ENCODE results near the gene DAP. TPM values are rescaled to one million over a fixed set of nuclear protein-coding genes. Genes with fewer than 3 reads are reported as not detected.

Gene DAP
- total RNA-seq, 1 experiment from 2014 or later: 114 TPM

- DNase-seq (ENCODE audit: unreplicated experiment): no peak
- H3K4me3 Mint-ChIP-seq (ENCODE audit: unreplicated experiment): no peak overlapping the region
- ChIA-PET POLR2A (no interaction called here), CTCF (interaction anchor here (0.6 kb wide), 1 partner anchor 317 kb away, joined by 3 read pairs; no protein-coding TSS in a partner anchor)
- H3K9me3 Mint-ChIP-seq (ENCODE audit: unreplicated experiment): no peaks in the 10 kb centered on the region
- H3K27me3 Mint-ChIP-seq (ENCODE audit: insufficient read depth, unreplicated experiment): no peaks in the 10 kb centered on the region
- intact Hi-C loops (cut with micrococcal nuclease): no loop called here
- no peaks in the 10 kb centered on the region for H3K4me1 Mint-ChIP-seq (ENCODE audit: insufficient read depth, unreplicated experiment)
- BruUV-seq (replicated peaks): no TSS peak
- TF ChIP-seq CTCF (IDR thresholded peaks at IDR 0.05; ENCODE audit: unreplicated experiment): no peak
- peak overlapping the region; percentile 23 for H3K27ac Mint-ChIP-seq (ENCODE audit: low read depth, unreplicated experiment)
- peaks cover 17% of the 10 kb centered on the region for H3K36me3 Mint-ChIP-seq (ENCODE audit: insufficient read depth, unreplicated experiment)
These were observed 78.1 kb downstream of the DAP start for GRCh38 chr5:10682801-10683525.

GRCh38 chr5:10681731-10682679 lies 79.0 kb downstream of the DAP start:
- POLR2A ChIA-PET: no interaction called here
- Mint-ChIP-seq H3K27ac (ENCODE audit: low read depth, unreplicated experiment) (peak overlapping the region; percentile 23), H3K27me3 (ENCODE audit: insufficient read depth, unreplicated experiment) (no peaks in the 10 kb centered on the region), H3K4me3 (ENCODE audit: unreplicated experiment) (no peak overlapping the region), H3K9me3 (ENCODE audit: unreplicated experiment) (no peaks in the 10 kb centered on the region), H3K36me3 (ENCODE audit: insufficient read depth, unreplicated experiment) (peaks cover 24% of the 10 kb centered on the region), H3K4me1 (ENCODE audit: insufficient read depth, unreplicated experiment) (no peaks in the 10 kb centered on the region)
- intact Hi-C loops (cut with micrococcal nuclease): no loop called here
- no peak for DNase-seq (ENCODE audit: unreplicated experiment)
- TF ChIP-seq CTCF (IDR thresholded peaks at IDR 0.05; ENCODE audit: unreplicated experiment): no peak
- CTCF ChIA-PET: no interaction called here
- BruUV-seq (replicated peaks): no TSS peak

- intact Hi-C loops (cut with micrococcal nuclease): no loop called here
- Mint-ChIP-seq H3K27ac (ENCODE audit: low read depth, unreplicated experiment) (no peak overlapping the region), H3K27me3 (ENCODE audit: insufficient read depth, unreplicated experiment) (no peaks in the 10 kb centered on the region), H3K4me1 (ENCODE audit: insufficient read depth, unreplicated experiment) (no peaks in the 10 kb centered on the region), H3K4me3 (ENCODE audit: unreplicated experiment) (no peak overlapping the region), H3K9me3 (ENCODE audit: unreplicated experiment) (no peaks in the 10 kb centered on the region), H3K36me3 (ENCODE audit: insufficient read depth, unreplicated experiment) (peaks cover 24% of the 10 kb centered on the region)
- ChIA-PET POLR2A (no interaction called here), CTCF (interaction anchor here (0.6 to 1.0 kb wide), 2 partner anchors 18 to 228 kb away, joined by 3 read pairs; no protein-coding TSS in a partner anchor)
- no TSS peak for BruUV-seq (replicated peaks)
- TF ChIP-seq CTCF (IDR thresholded peaks at IDR 0.05; ENCODE audit: unreplicated experiment): no peak
- DNase-seq (ENCODE audit: unreplicated experiment): no peak
These were observed 80.1 kb downstream of the DAP start for GRCh38 chr5:10680876-10681481.
